B cell (primary cell): Measurements from ENCODE around the gene RNF220.

Experiments
- EZH2 ChIP-seq: IDR thresholded peaks from 2 replicates; pipeline ENCODE4 v1.6.1; 2012; ENCODE audit warnings: borderline replicate concordance, low read depth, mild to moderate bottlenecking, moderate library complexity, low read length; ENCODE audit not compliant: insufficient read depth, poor library complexity, severe bottlenecking
- TF ChIP-seq, protein P1 (sequence below): fragments of 200-600 bp; IDR thresholded peaks from one replicate; pipeline ENCODE4 v1.8.0; 2022; ENCODE audit warnings: antibody characterized with exemption, mild to moderate bottlenecking

DNA sequence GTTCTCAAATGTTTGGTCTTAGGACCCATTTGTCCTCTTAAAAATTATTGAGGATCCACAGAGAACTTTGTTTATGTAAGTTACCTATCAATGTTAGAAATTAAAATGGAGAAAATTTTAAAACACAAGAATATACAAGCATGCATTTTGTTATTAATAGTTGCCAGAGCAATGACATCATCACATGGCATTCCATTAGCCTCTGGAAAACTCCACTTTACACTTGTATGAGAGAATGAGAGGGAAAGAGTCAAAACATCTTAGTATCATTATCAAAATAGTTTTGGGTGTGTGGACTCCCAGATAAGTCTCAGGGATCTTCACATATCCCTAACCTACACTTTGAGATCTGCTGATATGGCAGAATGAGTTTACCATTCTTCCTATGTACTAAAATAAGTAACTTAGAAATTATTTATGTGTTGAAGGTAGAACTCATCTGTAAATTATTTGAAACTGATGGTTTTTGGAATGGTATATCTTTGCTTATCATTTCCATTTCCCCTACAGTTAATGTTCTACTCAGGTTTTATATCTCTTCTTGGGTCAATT lies 48.8 kb downstream of the RNF220 start:
- TF ChIP-seq, protein P1, sequence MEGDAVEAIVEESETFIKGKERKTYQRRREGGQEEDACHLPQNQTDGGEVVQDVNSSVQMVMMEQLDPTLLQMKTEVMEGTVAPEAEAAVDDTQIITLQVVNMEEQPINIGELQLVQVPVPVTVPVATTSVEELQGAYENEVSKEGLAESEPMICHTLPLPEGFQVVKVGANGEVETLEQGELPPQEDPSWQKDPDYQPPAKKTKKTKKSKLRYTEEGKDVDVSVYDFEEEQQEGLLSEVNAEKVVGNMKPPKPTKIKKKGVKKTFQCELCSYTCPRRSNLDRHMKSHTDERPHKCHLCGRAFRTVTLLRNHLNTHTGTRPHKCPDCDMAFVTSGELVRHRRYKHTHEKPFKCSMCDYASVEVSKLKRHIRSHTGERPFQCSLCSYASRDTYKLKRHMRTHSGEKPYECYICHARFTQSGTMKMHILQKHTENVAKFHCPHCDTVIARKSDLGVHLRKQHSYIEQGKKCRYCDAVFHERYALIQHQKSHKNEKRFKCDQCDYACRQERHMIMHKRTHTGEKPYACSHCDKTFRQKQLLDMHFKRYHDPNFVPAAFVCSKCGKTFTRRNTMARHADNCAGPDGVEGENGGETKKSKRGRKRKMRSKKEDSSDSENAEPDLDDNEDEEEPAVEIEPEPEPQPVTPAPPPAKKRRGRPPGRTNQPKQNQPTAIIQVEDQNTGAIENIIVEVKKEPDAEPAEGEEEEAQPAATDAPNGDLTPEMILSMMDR: no peak
- TF ChIP-seq EZH2: no peak
